NB4 (cell line): ENCODE data around the gene NLRC3.

Experiments
- DNase-seq: peaks from one replicate; pipeline ENCODE4 v3.0.0; 2010; ENCODE audit warnings: low read depth
- H3K4me3 ChIP-seq: one replicate; pipeline ENCODE4 v1.5.1; 2011; ENCODE audit warnings: mild to moderate bottlenecking, low read depth, low read length, moderate library complexity
- MYC ChIP-seq: IDR thresholded peaks from 2 replicates; pipeline ENCODE4 v1.6.1; 2011; ENCODE audit warnings: low read depth, low read length
- POLR2A ChIP-seq: IDR thresholded peaks from 2 replicates; pipeline ENCODE4 v1.6.1; 2011; ENCODE audit warnings: mild to moderate bottlenecking; ENCODE audit not compliant: insufficient read length; ENCODE audit errors: extremely low read depth
- TF ChIP-seq, protein P1 (sequence below): IDR thresholded peaks from one replicate; pipeline ENCODE4 v1.5.1; 2012; ENCODE audit warnings: low read depth, low read length
- TF ChIP-seq, protein P2 (sequence below): IDR thresholded peaks from 2 replicates; pipeline ENCODE4 v1.6.1; 2011; ENCODE audit warnings: low read depth, low read length

NLRC3 gene

DNA sequence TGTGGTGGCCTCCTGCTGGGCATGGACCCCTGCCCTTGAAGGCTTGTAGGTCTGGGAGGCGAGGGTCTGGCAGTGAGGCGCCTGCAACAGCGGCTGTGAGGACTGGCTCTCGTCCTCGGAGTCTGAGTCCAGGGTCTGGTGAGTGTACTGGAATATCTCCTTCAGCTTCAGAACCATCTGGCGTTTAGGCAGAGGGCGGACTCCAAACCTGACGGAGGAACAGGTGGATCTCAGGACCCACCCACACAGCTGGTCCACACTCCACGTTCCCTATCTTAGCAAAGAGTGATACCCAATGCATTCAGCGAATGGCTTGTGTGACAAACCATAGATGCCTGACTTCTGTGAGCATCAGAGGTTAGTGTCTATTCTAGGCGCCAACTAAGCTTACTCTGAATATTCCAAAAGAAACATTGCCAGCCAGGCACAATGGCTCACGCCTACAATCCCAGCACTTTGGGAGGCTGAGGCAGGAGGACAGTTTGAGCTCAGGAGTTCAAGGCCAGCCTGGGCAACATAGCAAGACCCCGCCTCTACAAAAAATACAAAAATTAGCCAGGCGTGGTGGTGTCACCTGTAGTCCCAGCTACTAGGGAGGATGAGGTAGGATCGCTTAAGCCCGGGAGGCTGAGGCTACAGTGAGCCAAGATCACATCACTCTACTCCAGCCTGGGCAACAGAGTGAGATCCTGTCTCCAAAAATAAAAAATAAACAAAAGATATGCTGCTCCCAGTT lies 6.3 kb upstream of the NLRC3 start:
- TF ChIP-seq MYC (no peak), POLR2A (no peak)
- TF ChIP-seq, protein P1, sequence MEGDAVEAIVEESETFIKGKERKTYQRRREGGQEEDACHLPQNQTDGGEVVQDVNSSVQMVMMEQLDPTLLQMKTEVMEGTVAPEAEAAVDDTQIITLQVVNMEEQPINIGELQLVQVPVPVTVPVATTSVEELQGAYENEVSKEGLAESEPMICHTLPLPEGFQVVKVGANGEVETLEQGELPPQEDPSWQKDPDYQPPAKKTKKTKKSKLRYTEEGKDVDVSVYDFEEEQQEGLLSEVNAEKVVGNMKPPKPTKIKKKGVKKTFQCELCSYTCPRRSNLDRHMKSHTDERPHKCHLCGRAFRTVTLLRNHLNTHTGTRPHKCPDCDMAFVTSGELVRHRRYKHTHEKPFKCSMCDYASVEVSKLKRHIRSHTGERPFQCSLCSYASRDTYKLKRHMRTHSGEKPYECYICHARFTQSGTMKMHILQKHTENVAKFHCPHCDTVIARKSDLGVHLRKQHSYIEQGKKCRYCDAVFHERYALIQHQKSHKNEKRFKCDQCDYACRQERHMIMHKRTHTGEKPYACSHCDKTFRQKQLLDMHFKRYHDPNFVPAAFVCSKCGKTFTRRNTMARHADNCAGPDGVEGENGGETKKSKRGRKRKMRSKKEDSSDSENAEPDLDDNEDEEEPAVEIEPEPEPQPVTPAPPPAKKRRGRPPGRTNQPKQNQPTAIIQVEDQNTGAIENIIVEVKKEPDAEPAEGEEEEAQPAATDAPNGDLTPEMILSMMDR, result no peak
- TF ChIP-seq, protein P2, sequence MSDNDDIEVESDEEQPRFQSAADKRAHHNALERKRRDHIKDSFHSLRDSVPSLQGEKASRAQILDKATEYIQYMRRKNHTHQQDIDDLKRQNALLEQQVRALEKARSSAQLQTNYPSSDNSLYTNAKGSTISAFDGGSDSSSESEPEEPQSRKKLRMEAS, result no peak
- no peak overlapping the region for H3K4me3 ChIP-seq
- no peak for DNase-seq

DNA sequence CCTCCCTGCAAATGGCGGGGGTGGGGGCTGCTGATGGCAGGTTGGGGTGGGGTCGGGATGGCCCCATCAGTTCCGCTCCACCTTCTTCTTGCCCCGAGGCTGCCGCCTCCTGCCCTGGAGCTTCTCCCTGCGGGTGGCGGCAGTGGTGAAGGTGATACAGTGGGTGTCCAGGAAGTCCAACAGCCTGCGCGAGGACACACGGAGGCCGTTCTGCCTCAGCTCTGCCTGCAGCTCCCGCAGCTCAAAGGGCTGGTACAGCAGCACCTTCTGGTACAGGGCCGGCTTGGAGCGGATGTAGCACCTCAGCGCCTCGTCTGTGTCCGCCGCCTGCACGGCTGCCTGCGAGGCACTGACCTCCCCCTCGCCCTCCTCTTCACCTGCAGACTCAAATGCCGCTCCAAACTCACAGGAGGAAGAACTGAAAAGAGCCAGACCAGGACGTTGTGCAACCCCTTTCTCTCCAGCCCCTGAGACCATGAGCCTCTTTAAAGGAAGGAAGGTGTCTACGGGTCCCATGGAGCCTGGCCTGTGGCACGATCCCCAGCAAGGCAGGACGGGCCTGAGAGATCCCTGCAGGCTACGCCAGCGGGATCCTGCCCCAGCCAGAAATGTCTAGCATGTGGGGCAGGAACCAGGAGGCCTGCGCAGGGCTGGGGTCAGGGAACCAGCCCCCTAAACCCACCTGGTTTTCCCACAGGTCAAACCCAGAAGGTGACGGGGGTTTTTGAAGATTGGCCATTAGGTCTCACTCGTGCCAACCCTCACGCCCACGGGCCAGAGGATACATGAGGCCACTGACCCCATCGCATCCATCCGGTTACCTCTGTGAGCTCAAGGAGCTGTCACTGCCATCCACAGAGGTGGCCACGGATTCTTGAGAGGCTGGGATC lies 5.3 kb upstream of the NLRC3 start:
- H3K4me3 ChIP-seq, result no peak overlapping the region
- TF ChIP-seq POLR2A, result no peak
- TF ChIP-seq, protein P1, result no peak
- TF ChIP-seq, protein P2, result no peak
- no peak for TF ChIP-seq MYC

DNA sequence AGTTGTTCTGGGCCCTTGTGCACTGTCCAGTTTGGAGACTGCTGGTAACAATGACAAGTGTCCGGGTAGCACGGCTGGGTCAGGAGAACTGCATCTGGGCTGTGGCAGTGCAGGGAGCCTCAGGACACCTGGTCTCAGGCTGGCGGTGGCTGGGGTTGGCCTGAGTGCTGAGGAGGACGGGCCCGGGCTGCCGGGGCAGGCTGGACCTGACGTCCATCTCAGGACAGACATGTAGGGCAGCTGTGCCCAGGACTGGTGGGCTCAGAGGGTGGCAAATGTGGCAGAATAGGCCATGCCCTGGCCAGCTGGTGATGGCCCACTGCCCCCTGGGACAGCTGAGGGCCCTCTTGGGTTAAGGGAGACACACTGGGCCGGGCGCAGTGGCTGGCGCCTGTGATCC lies 4.2 kb upstream of the NLRC3 start:
- no peak overlapping the region for H3K4me3 ChIP-seq
- DNase-seq, result no peak
- TF ChIP-seq, protein P2, result no peak
- TF ChIP-seq MYC, result no peak
- no peak for TF ChIP-seq POLR2A
- TF ChIP-seq, protein P1, result no peak

More for the DNA sequence above, 5.3 kb upstream of the NLRC3 start:
- DNase-seq, result peak; percentile 68

DNA sequence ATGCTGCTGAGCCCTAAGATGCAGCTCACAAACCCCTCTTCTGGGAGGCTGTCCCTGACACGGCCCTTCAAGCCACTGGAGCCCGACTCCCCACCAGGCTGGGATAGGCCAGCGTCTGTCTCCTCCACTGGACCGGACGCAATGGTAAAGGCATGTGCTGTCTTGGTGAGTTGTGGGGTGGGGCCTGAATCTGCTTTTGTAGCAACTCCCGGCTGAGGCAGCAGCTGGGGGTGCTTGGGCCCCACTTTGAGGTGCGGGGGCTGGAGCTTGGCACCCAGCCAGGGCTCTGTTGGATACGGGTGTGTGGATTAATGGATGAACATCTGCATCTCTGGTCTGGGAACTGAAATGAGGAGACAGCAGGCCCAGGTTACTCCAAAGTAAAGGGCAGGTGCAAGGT lies 3.5 kb upstream of the NLRC3 start:
- DNase-seq, result peak; percentile 33
- no peak for TF ChIP-seq POLR2A
- TF ChIP-seq, protein P2, result no peak
- no peak for TF ChIP-seq MYC
- TF ChIP-seq, protein P1, result no peak
- no peak overlapping the region for H3K4me3 ChIP-seq

DNA sequence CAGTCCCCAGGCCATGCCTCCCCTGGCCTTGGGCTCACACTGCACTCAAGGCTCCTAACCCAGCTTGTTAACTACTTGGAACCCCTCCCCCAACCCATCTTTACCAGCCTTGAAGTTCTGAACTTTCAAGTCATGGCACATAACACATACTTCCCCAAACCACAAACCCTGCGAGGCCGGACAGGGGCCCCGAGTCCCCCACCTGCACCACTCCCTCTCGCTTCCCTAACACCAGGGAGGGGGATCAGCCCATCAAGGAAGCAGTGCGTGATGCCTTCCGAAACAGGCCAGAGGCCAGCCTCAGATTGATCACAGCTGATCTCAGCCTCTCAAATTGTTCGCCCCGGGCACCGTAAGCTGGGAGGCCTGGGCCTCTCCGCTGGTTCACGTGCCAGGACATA lies 3.0 kb upstream of the NLRC3 start:
- no peak for TF ChIP-seq POLR2A
- no peak for TF ChIP-seq MYC
- TF ChIP-seq, protein P1, result no peak
- TF ChIP-seq, protein P2, result no peak
- no peak overlapping the region for H3K4me3 ChIP-seq
- DNase-seq, result peak; percentile 91
